K562 (cell line): ENCODE results near the gene HOPX. TPM values are rescaled to one million over a fixed set of nuclear protein-coding genes. Genes with fewer than 3 reads are reported as not detected.

Source experiments
- ATAC-seq: fragments of 200-7000 bp; cut with Tn5 transposase; 3 replicates; pipeline ENCODE4 v1.9.1; 2020; ENCODE audit warnings: moderate library complexity
- BruUV-seq: library from RNA; stranded (reverse); fragments of 400-500 nt; replicated peaks from 2 replicates; lab custom pipeline; 2021; lab: Mats Ljungman, UMichigan
- CTCF ChIA-PET: fragments of 300-600 bp; formaldehyde crosslinking; extraction: SDS; loops from one replicate; lab custom pipeline; 2021; ENCODE audit warnings: low intra/inter-chr PET ratio; lab: Yijun Ruan, JAX
- POLR2A ChIA-PET: fragments of 300-600, 350-650 bp; sonication (Branson Sonifier 250); formaldehyde crosslinking; extraction: SDS; loops from one replicate; lab custom pipeline; 2021; ENCODE audit warnings: antibody characterized with exemption, inconsistent platforms; lab: Yijun Ruan, JAX
- DNase-seq, 4 experiments: peaks; one replicate each; pipeline versions ENCODE4 v3.0.0 to v3.0.0-alpha.2; 2011 to 2018; ENCODE audit warnings: low spot score in 3 of 4, mixed read lengths in 3 of 4; ENCODE audit errors: extremely low read depth in 1 of 4
- FAIRE-seq: peaks from 2 replicates; lab custom pipeline; 2011; peaks lifted over from hg19 to GRCh38; lab: Jason Lieb, UNC
- H2AFZ ChIP-seq: 2 replicates; pipeline ENCODE4 v1.6.0; 2011; ENCODE audit warnings: low read depth, low read length, control low read depth, inconsistent platforms
- H3K27ac ChIP-seq: fragments of 200-600 bp; 3 replicates; pipeline ENCODE4 v1.8.0; 2011; ENCODE audit warnings: low read depth, mild to moderate bottlenecking, control low read depth, inconsistent platforms, low read length, moderate library complexity, mixed read lengths; ENCODE audit errors: extremely low read depth
- H3K27me3 ChIP-seq, 2 experiments: fragments of 300-600 bp in 1 of 2; 2 replicates in 1 of 2; 3 replicates in 1 of 2; pipeline versions ENCODE4 v1.6.0 to v1.8.0; 2011; ENCODE audit warnings: inconsistent platforms in 2 of 2, low read length in 2 of 2, mild to moderate bottlenecking in 1 of 2, mixed read lengths in 1 of 2, moderate library complexity in 1 of 2; ENCODE audit not compliant: control insufficient read depth in 2 of 2, insufficient read depth in 2 of 2
- H3K36me3 ChIP-seq: fragments of 300-600 bp; 3 replicates; pipeline ENCODE4 v1.8.0; 2011; ENCODE audit warnings: mild to moderate bottlenecking, low read length, inconsistent platforms; ENCODE audit not compliant: control insufficient read depth, insufficient read depth
- H3K4me1 ChIP-seq, 2 experiments: fragments of 200-600 bp in 1 of 2; replicated peaks in 1 of 2; 2 replicates in 1 of 2; 3 replicates in 1 of 2; pipeline versions ENCODE4 v1.5.1 to v1.8.0; 2011; ENCODE audit warnings: inconsistent platforms in 2 of 2, low read length in 2 of 2, mild to moderate bottlenecking in 1 of 2, mixed read lengths in 1 of 2, moderate library complexity in 1 of 2; ENCODE audit not compliant: control insufficient read depth in 2 of 2, insufficient read depth in 2 of 2
- H3K4me2 ChIP-seq: 2 replicates; pipeline ENCODE4 v1.6.1; 2011; ENCODE audit warnings: low read length, control low read depth, inconsistent platforms, mixed read lengths; ENCODE audit not compliant: insufficient read depth
- H3K4me3 ChIP-seq: fragments of 200-600 bp; sonication (generic), shearing (Covaris generic); 2 replicates; pipeline ENCODE4 v1.5.1; 2016; ENCODE audit warnings: control low read depth, inconsistent platforms
- H3K79me2 ChIP-seq: fragments of 200-600 bp; 3 replicates; pipeline ENCODE4 v1.8.0; 2011; ENCODE audit warnings: low read length, inconsistent platforms; ENCODE audit not compliant: control insufficient read depth, insufficient read depth
- H3K9ac ChIP-seq, 2 experiments: 2 replicates each; pipeline versions ENCODE4 v1.6.0 to v1.6.1; 2011; ENCODE audit warnings: low read depth in 2 of 2, low read length in 2 of 2, control low read depth in 1 of 2, inconsistent platforms in 1 of 2, mild to moderate bottlenecking in 1 of 2, mixed read lengths in 1 of 2; ENCODE audit not compliant: insufficient read depth in 1 of 2
- H3K9me1 ChIP-seq: one replicate; pipeline ENCODE4 v1.6.0; 2011; ENCODE audit warnings: inconsistent platforms, mild to moderate bottlenecking, low read length, moderate library complexity; ENCODE audit not compliant: control insufficient read depth, insufficient read depth
- H3K9me3 ChIP-seq: replicated peaks from 2 replicates; pipeline ENCODE4 v1.5.1; 2011; ENCODE audit warnings: low read depth, low read length, inconsistent platforms; ENCODE audit not compliant: control insufficient read depth, insufficient read depth
- H4K20me1 ChIP-seq: replicated peaks from 2 replicates; pipeline ENCODE4 v1.6.1; 2011; ENCODE audit warnings: low read length, inconsistent platforms, mixed read lengths; ENCODE audit not compliant: control insufficient read depth, insufficient read depth
- ATF1 ChIP-seq, 2 experiments: fragments of 450-650 bp in 1 of 2; IDR thresholded peaks; 2 replicates each; pipeline ENCODE4 v1.6.1; 2016; ENCODE audit warnings: missing compliant biosample characterization in 1 of 2, missing genetic modification characterization in 1 of 2
- BRCA1 ChIP-seq, 2 experiments: fragments of 450-650 bp in 1 of 2; sonication (generic) in 1 of 2; formaldehyde crosslinking in 1 of 2; IDR thresholded peaks; 2 replicates each; pipeline versions ENCODE4 v1.5.0 to v1.6.1; 2017 to 2020; ENCODE audit warnings: mild to moderate bottlenecking in 1 of 2, missing genetic modification reagents in 1 of 2
- CEBPB ChIP-seq: fragments of 450-650 bp; IDR thresholded peaks from 2 replicates; pipeline ENCODE4 v1.6.1; 2016; ENCODE audit warnings: missing genetic modification characterization, missing compliant biosample characterization
- HLTF ChIP-seq: fragments of 450-650 bp; IDR thresholded peaks from 2 replicates; pipeline ENCODE4 v1.6.1; 2016
- NUFIP1 ChIP-seq: fragments of 450-650 bp; IDR thresholded peaks from 2 replicates; pipeline ENCODE4 v1.6.1; 2018; ENCODE audit not compliant: partially characterized antibody
- SIRT6 ChIP-seq: IDR thresholded peaks from one replicate; pipeline ENCODE4 v1.6.1; 2012; ENCODE audit warnings: low read depth, mild to moderate bottlenecking, control low read depth, inconsistent platforms, low read length, moderate library complexity
- TAF1 ChIP-seq: IDR thresholded peaks from 2 replicates; pipeline ENCODE4 v1.6.1; 2011; ENCODE audit warnings: mild to moderate bottlenecking, low read length, moderate library complexity; ENCODE audit not compliant: insufficient read depth, control insufficient read depth, severe bottlenecking; ENCODE audit errors: extremely low read depth
- ZBTB17 ChIP-seq: fragments of 450-650 bp; formaldehyde crosslinking; IDR thresholded peaks from 2 replicates; pipeline ENCODE4 v1.4.0; 2020; ENCODE audit warnings: mild to moderate bottlenecking
- ZC3H8 ChIP-seq: fragments of 450-650 bp; IDR thresholded peaks from 2 replicates; pipeline ENCODE4 v1.6.1; 2017
- ZNF324 ChIP-seq: fragments of 250-450 bp; sonication (Bioruptor Pico); IDR thresholded peaks from 2 replicates; pipeline ENCODE4 v1.4.0; 2020; ENCODE audit warnings: mild to moderate bottlenecking
- ZNF75A ChIP-seq: fragments of 450-650 bp; formaldehyde crosslinking; IDR thresholded peaks from 2 replicates; pipeline ENCODE4 v1.4.0; 2020; ENCODE audit warnings: mild to moderate bottlenecking
- WGBS: fragments of 100-300 bp; shearing (Covaris generic); methylation state at CpG from one replicate; pipeline ENCODE4 v1.1.6; 2016; ENCODE audit warnings: low coverage, mixed read lengths; ENCODE audit not compliant: insufficient coverage; ENCODE audit errors: missing lambda C conversion rate; 5-methylcytosine and 5-hydroxymethylcytosine counted together
- in situ Hi-C: fragments of 300-500 bp; cut with MboI; formaldehyde crosslinking; loops from 4 replicates; pipeline ENCODE4 v1.15.0; 2018; ENCODE audit warnings: inconsistent platforms, mixed read lengths
- intact Hi-C: fragments of 100-400 bp; cut with micrococcal nuclease; formaldehyde crosslinking; loops from 2 replicates; pipeline ENCODE4 v1.14.2; 2022
- polyA plus RNA-seq, 8 experiments: library from polyadenylated mRNA; depleted of rRNA in 4 of 8; stranded (reverse) in 5 of 8; unstranded in 3 of 8; fragments of >200 nt; fragmentation: Nextera tagmentation in 2 of 8; fragmentation: Illumina TruSeq in 1 of 8; extraction: Ambion mirVana in 2 of 8; extraction: Trizol in 1 of 8; gene quantifications; 2 replicates each; pipeline versions ENCODE4 v1.2.1 to v1.2.3, GENCODE V29; 2011 to 2014; ENCODE audit warnings: inconsistent platforms in 1 of 8, missing spikeins in 1 of 8
- total RNA-seq, 7 experiments: library from RNA; depleted of rRNA in 6 of 7; stranded (reverse); fragments of >200 nt in 6 of 7; fragmentation: Illumina TruSeq in 2 of 7; extraction: Trizol in 2 of 7; gene quantifications; 2 replicates each; pipeline versions ENCODE4 v1.2.1 to v1.2.3, GENCODE V29; 2011 to 2021; ENCODE audit warnings: low replicate concordance in 1 of 7
- TF ChIP-seq, protein P1 (sequence below): sonication (generic); formaldehyde crosslinking; IDR thresholded peaks from 2 replicates; pipeline ENCODE4 v1.8.0; 2022; ENCODE audit warnings: mild to moderate bottlenecking, missing genetic modification reagents, borderline replicate concordance
- TF ChIP-seq, protein P2 (sequence below): fragments of 450-650 bp; IDR thresholded peaks from 2 replicates; pipeline ENCODE4 v1.6.1; 2018; ENCODE audit not compliant: partially characterized antibody
- TF ChIP-seq, protein P3 (sequence below), 2 experiments: fragments of 450-650 bp; IDR thresholded peaks; 2 replicates each; pipeline ENCODE4 v1.6.1; 2016

The HOPX gene
- total and polyA plus RNA-seq, 9 of the 15 experiments (the other 6 are each of a cell fraction or from before 2014, with no cell fraction given), result 0.24 TPM; not detected in 8

DNA sequence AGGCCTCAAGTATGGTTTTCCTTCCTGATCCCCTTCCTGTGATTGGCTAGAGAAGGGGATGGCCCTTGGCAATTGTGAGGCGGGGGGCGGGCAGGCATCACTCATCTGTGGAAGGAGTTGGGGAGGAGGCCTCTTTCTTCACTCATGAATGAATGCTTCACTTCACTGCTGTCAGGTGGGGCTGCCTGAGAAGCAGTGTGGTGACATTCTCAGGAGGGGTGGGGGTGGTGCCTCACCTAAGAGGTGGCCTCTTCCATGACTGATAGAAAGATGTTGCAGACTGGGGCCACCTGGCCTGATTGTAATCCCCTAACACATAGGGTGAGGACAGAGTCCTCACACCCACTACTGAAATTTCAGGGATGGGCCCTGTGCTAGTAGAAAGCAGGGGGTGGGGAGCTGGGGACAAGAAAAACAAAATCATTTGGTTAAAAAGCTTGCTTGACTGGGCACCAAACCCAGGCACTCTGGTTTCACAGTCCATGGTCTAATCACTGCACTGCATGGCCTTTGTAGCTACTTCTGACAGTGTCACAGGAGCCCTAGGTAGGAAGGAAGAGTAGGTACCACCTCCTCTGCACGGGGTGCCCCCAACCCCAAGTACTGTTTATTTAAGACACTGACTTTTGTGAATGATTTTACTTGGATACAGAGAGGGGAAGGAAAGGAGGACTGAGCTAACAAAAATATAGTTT is 5.6 kb upstream of the HOPX start:
- Histone ChIP-seq H4K20me1 (no peaks in the 10 kb centered on the region; the same call in 1 of the 2 replicates), H3K4me1 (no peaks in the 10 kb centered on the region), H3K9ac (no peak overlapping the region), H3K27me3 (no peaks in the 10 kb centered on the region), H3K9me3 (no peaks in the 10 kb centered on the region), H3K4me2 (no peak overlapping the region), H3K36me3 (no peaks in the 10 kb centered on the region), H2AFZ (no peak overlapping the region), H3K79me2 (no peaks in the 10 kb centered on the region), H3K27ac (no peak overlapping the region), H3K9me1 (no peaks in the 10 kb centered on the region), H3K4me3 (no peak overlapping the region)
- in situ Hi-C loops, result no loop called here
- ChIA-PET CTCF (no interaction called here), POLR2A (interaction anchor here (0.7 to 1.0 kb wide), 3 partner anchors 16 to 762 kb away, joined by 3 to 4 read pairs (median 3); no protein-coding TSS in a partner anchor)
- 0% methylated on average over 3 of the region's 3 CpGs for WGBS
- ATAC-seq (no peak), DNase-seq (no peak), FAIRE-seq (no peak)
- BruUV-seq, result no TSS peak
- intact Hi-C loops, result no loop called here
- TF ChIP-seq ZBTB17 (no peak), TAF1 (no peak), ZC3H8 (no peak), SIRT6 (no peak), NUFIP1 (no peak), ZNF324 (CRISPR knock-in tag) (no peak), ATF1 (CRISPR knock-in tag; IDR thresholded peaks at IDR 0.05) (no peak), ATF1 (tag; IDR thresholded peaks at IDR 0.05) (no peak), CEBPB (no peak), BRCA1 (IDR thresholded peaks at IDR 0.05) (no peak), BRCA1 (CRISPR knock-in tag; IDR thresholded peaks at IDR 0.05) (no peak), HLTF (no peak), ZNF75A (CRISPR knock-in tag) (no peak)
- TF ChIP-seq, protein P1, sequence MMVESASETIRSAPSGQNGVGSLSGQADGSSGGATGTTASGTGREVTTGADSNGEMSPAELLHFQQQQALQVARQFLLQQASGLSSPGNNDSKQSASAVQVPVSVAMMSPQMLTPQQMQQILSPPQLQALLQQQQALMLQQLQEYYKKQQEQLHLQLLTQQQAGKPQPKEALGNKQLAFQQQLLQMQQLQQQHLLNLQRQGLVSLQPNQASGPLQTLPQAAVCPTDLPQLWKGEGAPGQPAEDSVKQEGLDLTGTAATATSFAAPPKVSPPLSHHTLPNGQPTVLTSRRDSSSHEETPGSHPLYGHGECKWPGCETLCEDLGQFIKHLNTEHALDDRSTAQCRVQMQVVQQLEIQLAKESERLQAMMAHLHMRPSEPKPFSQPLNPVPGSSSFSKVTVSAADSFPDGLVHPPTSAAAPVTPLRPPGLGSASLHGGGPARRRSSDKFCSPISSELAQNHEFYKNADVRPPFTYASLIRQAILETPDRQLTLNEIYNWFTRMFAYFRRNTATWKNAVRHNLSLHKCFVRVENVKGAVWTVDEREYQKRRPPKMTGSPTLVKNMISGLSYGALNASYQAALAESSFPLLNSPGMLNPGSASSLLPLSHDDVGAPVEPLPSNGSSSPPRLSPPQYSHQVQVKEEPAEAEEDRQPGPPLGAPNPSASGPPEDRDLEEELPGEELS (CRISPR knock-in tag), result no peak
- TF ChIP-seq, protein P2, sequence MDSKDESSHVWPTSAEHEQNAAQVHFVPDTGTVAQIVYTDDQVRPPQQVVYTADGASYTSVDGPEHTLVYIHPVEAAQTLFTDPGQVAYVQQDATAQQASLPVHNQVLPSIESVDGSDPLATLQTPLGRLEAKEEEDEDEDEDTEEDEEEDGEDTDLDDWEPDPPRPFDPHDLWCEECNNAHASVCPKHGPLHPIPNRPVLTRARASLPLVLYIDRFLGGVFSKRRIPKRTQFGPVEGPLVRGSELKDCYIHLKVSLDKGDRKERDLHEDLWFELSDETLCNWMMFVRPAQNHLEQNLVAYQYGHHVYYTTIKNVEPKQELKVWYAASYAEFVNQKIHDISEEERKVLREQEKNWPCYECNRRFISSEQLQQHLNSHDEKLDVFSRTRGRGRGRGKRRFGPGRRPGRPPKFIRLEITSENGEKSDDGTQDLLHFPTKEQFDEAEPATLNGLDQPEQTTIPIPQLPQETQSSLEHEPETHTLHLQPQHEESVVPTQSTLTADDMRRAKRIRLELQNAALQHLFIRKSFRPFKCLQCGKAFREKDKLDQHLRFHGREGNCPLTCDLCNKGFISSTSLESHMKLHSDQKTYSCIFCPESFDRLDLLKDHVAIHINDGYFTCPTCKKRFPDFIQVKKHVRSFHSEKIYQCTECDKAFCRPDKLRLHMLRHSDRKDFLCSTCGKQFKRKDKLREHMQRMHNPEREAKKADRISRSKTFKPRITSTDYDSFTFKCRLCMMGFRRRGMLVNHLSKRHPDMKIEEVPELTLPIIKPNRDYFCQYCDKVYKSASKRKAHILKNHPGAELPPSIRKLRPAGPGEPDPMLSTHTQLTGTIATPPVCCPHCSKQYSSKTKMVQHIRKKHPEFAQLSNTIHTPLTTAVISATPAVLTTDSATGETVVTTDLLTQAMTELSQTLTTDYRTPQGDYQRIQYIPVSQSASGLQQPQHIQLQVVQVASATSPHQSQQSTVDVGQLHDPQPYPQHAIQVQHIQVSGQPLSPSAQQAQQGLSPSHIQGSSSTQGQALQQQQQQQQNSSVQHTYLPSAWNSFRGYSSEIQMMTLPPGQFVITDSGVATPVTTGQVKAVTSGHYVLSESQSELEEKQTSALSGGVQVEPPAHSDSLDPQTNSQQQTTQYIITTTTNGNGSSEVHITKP, result no peak
- TF ChIP-seq, protein P3, sequence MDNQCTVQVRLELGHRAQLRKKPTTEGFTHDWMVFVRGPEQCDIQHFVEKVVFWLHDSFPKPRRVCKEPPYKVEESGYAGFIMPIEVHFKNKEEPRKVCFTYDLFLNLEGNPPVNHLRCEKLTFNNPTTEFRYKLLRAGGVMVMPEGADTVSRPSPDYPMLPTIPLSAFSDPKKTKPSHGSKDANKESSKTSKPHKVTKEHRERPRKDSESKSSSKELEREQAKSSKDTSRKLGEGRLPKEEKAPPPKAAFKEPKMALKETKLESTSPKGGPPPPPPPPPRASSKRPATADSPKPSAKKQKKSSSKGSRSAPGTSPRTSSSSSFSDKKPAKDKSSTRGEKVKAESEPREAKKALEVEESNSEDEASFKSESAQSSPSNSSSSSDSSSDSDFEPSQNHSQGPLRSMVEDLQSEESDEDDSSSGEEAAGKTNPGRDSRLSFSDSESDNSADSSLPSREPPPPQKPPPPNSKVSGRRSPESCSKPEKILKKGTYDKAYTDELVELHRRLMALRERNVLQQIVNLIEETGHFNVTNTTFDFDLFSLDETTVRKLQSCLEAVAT (IDR thresholded peaks at IDR 0.05), result no peak
